ENCODE data around the gene ARMH3.

The ARMH3 gene

GRCh38 chr10:101935431-101935830, 120.5 kb downstream of the ARMH3 start:
- DNase-seq, result no peak

- DNase-seq, result no peak
These were observed 121.2 kb downstream of the ARMH3 start for GRCh38 chr10:101934686-101935305.

DNA sequence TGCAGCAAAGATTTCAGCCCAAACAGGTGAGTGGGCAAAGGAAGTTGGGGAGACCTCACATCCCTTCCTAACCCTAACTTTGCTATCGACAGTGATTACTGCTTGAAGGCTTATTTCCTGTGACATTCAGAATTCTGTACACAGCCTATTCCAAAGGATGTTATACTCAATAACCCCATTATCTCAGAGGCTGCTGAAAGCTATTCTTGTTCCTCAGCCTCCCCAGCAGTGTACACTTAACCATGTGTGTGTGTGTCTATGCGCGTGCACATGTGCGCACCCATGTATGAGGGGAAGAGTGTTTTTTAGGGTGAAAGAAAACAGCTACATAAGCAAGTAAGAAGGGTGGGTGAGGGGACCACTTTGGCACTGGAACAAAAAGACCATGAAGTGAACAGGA, 122.0 kb downstream of the ARMH3 start:
- DNase-seq, result no peak

DNA sequence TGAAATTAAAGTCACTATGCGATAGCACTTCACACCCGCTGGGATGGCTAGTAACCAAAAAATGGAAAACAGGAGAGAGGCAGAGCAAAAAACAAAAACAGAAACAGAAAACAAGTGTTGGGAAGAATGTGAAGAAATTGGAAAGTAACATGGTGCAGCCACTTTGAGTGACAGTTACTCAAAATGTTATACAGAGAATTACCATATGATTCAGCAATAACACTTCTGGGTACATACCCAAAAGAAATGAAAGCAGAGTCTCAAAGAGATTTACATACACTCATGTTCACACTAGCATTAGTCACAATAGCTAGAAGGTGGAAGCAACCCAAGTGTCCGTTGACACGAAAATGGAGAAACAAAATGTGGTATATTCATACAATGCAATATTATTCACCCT, 123.8 kb downstream of the ARMH3 start:
- DNase-seq, result no peak

- no peak for DNase-seq
These were observed 130.9 kb downstream of the ARMH3 start for GRCh38 chr10:101925027-101925426.

DNA sequence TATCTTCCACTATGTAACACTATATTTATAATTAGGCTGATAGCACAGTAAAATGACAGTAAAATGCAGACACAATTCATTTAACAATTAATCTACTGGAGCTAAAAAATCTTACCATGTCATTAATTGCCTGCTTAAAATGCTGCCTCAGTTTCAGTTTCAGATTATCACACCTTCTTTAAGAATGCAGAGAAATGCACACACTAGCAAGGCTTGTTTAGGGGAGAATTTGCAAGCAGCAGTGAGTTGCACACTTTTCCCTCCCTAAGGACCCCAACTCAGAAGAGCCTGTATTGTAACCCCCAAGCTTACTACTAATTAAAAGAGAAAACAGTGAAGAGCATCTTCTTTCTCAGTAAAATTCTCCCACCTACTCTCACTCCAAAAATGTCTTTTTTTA, 132.7 kb downstream of the ARMH3 start:
- no peak for DNase-seq

- DNase-seq, result no peak
These were observed 133.1 kb downstream of the ARMH3 start for GRCh38 chr10:101922846-101923245.

- no peak for DNase-seq
These were observed 135.4 kb downstream of the ARMH3 start for GRCh38 chr10:101920546-101920945.

GRCh38 chr10:101919026-101919770, 136.8 kb downstream of the ARMH3 start:
- DNase-seq, result no peak

DNA sequence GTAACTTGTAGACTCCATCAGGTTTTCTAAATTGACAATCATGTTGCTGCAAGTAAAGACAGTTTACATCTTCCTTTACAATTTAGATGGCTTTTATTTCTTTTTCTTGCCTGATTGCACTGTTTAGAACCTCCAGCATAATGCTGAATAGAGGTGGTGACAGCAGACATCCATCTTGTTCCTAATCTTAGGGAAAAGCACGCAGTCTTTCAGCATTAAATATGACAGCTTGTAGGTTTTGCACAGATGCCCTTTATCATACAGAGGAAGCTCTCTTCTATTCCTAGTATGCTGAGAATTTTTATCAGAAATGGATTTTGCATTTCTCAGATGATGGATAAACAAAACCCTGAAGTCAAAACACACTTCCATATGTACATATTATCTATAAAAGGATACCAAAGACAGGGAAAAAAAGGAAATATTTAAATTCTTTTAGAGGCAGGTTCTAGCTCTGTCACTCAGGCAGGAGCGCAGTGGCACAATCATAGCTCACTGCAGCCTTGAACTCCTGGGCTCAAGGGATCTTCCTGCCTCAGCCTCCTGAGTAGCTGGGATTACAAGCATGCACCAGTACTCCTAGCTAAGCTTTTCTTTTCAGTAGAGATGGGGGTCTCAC, 143.3 kb downstream of the ARMH3 start:
- no peak for DNase-seq

- no peak for DNase-seq
These were observed 149.3 kb downstream of the ARMH3 start for GRCh38 chr10:101906586-101907183.

DNA sequence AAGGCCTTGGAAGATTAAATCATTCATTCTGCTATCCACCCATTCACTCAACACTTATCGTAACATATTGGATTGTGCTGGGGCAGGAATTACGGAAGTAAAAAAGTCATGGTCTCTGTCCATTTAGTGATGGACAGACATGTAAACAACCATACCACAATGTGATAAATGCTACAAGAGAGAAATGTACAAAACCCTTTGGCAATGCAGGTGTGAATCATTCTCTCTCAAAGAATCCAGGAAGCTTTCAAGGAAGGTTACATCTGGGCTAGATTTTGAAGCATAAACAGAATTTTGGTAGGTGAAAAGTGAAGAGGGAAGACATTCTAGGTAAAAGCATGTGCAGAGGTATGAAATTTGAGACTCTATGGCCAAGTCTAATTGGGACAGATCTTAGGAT, 150.7 kb downstream of the ARMH3 start:
- no peak for DNase-seq

GRCh38 chr10:101903827-101904550, 152.0 kb downstream of the ARMH3 start:
- no peak for DNase-seq

DNA sequence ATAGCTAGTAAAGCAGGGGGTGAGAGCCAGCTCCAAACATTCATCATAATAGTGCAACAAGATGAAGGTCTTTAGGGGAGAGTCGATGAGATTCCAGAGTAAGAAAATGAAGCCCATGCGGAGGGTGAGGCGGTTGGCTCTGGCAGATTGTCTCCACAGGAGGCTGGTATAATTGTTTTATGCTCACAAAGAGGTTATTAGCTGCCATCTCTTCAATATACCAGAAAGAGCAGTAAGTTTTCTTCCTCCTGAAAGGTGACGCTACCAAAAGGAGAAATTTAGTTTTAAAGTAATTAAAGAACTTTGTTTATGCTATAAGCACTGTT, 153.2 kb downstream of the ARMH3 start:
- no peak for DNase-seq

GRCh38 chr10:101902032-101902819, 153.7 kb downstream of the ARMH3 start:
- DNase-seq, result no peak

- no peak for DNase-seq
These were observed 154.6 kb downstream of the ARMH3 start for GRCh38 chr10:101901340-101901739.

DNA sequence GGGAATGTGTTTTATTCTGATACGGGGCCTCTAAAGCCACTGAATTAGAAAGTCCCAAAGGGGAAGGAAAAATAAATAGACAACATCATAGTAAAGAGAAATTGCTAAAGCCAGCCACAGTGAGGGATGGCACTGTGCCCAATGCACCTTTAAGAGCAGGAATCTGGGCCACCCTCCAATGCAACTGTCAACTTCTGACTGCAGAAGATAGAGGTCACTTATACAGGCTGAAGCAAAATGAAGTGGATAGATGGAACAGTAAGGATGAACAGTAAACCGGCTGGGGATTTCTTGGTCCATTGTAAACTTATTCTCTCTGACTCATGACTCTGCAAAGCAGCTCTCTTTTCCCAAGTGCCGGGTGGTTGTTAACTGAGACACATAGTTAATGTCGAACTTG, 158.3 kb downstream of the ARMH3 start:
- DNase-seq, result no peak

DNA sequence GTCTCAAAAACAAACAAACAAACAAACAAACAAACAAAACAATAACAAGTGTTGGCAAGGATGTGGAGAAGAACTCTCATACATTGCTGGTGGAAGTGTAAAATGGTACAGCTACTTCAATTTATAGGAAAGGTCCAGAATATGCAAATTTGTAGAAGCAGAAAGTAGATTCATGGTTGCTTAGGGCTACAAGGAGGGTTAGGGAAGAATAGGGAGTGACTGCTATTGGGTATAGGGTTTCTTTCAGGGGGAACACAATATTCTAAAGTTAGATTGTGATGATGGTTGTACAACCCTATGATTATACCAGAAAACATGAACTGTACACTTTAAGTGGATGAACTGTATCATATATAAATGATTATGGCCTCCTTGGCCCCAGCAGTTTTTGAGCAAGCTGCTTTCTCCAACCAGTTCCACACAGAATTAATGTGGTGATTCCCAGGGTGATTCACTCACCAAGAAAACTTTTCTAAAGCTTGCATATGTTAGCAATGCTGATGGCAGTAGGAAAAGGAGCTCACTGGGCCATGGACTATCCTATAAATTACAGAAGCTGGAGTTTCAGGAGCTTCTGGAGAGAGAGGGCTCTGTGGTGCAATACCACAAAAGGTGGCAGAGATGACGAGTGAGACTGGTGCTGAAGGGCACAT, 159.6 kb downstream of the ARMH3 start:
- no peak for DNase-seq

- DNase-seq, result no peak
These were observed 160.2 kb downstream of the ARMH3 start for GRCh38 chr10:101895781-101896180.

- DNase-seq, result no peak
These were observed 161.2 kb downstream of the ARMH3 start for GRCh38 chr10:101894742-101895141.

DNA sequence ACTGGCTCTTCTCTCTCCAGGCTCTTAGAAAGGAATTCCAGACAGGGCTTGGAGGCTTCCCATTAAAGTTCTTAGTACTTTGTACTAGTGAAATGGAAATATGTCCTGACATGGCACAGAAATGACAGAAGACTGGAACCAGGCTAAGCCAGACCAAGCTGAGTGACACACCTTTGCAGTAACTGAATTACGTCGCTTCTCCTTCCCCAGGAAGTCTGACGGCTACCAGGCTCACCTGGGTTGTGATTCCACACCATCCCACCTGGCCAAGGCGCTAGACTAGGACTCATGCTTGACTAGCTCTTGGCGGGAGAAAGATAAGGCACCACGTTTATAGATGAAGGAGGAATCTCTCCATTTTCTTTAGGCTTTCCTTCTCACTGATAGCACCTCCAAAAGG, 161.7 kb downstream of the ARMH3 start:
- no peak for DNase-seq

DNA sequence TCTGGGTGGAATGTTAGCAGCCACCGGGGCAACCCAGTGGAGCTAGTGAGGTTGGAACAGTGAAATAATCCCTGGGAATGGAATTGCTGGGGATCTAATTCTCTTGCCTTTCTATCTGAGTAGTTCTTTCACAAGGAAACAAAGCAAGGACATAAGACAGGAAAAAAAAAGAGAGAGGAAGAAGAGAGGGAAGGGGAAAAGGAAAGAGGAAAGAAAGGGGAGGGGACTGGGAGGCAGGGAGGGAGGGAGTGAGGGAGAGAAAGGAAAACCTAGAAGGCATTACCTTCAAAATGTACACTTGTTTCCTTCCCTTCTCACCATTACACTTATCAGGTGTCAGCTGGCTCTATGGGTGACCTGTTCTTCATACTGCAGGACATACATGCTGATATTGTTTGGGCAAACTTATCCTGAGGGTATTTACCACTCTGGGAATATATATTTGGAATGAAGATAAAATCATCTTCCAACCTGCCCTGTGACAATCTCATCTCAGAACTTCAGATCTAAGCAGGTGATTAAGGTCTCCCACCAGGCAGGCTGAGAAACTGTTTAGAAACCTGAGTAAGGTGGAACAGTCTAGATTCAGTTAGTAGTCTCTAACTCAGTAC, 162.4 kb downstream of the ARMH3 start:
- no peak for DNase-seq

All from activated effector memory CD4-positive, alpha-beta T cell treated with anti-CD3 and anti-CD28 coated beads, Interleukin-2, amount 50 U/mL, for 16 hours (primary cell).